Measurements from ENCODE around the gene RASD1. TPM values are rescaled to one million over a fixed set of nuclear protein-coding genes. Genes with fewer than 3 reads are reported as not detected.

Gene RASD1
- total and polyA plus RNA-seq, 2 experiments from 2014 or later: 3.6 to 3.7 TPM

- Histone ChIP-seq H3K27ac (ENCODE audit: low read depth) (no peak overlapping the region), H3F3A (replicated peaks; ENCODE audit: low read depth) (0 out of 2 replicates have a peak, but pooled peaks cover 3% of the 10 kb centered on the region), H3K27me3 (ENCODE audit: insufficient read depth) (no peaks in the 10 kb centered on the region), H3K79me2 (replicated peaks; ENCODE audit: insufficient read depth) (no peaks in the 10 kb centered on the region), H3K4me2 (no peak overlapping the region), H2AFZ (no peak overlapping the region), H4K20me1 (replicated peaks; ENCODE audit: insufficient read depth) (no peaks in the 10 kb centered on the region), H3K9me2 (ENCODE audit: insufficient read depth) (no peaks in the 10 kb centered on the region), H3K4me1 (ENCODE audit: insufficient read depth) (peaks cover 8% of the 10 kb centered on the region; the same call in 1 of the 2 replicates), H3K36me3 (ENCODE audit: insufficient read depth) (no peaks in the 10 kb centered on the region), H3K4me3 (no peak overlapping the region)
- H3K4me1 Mint-ChIP-seq: peaks cover 26% of the 10 kb centered on the region
- no peak for ATAC-seq
- H3K36me3 Mint-ChIP-seq (ENCODE audit: low read depth): no peaks in the 10 kb centered on the region; the same call in 2 of the 3 replicates
- H3K4me3 Mint-ChIP-seq: no peak overlapping the region
- TF ChIP-seq JUNB (IDR thresholded peaks at IDR 0.05; ENCODE audit: unreplicated experiment) (no peak), ZNF331 (CRISPR knock-in tag; IDR thresholded peaks at IDR 0.05; ENCODE audit: low read depth) (no peak), NANOG (IDR thresholded peaks at IDR 0.05; ENCODE audit: borderline replicate concordance) (no peak), CREB1 (CRISPR knock-in tag; IDR thresholded peaks at IDR 0.05; ENCODE audit: low read depth) (no peak), POLR2AphosphoS5 (IDR thresholded peaks at IDR 0.05; ENCODE audit: low read depth) (no peak), ZNF114 (CRISPR knock-in tag; IDR thresholded peaks at IDR 0.05) (no peak), EZH2phosphoT487 (IDR thresholded peaks at IDR 0.05; ENCODE audit: unreplicated experiment) (no peak), EZH2 (IDR thresholded peaks at IDR 0.05; ENCODE audit: low read depth, unreplicated experiment) (no peak), CTCF (conservative IDR thresholded peaks at IDR 0.05; ENCODE audit: low read depth in 2 of 2) (no peak), STAT1 (IDR thresholded peaks at IDR 0.05; ENCODE audit: unreplicated experiment) (no peak), ETS1 (IDR thresholded peaks at IDR 0.05) (no peak)
- TF ChIP-seq, protein P1, sequence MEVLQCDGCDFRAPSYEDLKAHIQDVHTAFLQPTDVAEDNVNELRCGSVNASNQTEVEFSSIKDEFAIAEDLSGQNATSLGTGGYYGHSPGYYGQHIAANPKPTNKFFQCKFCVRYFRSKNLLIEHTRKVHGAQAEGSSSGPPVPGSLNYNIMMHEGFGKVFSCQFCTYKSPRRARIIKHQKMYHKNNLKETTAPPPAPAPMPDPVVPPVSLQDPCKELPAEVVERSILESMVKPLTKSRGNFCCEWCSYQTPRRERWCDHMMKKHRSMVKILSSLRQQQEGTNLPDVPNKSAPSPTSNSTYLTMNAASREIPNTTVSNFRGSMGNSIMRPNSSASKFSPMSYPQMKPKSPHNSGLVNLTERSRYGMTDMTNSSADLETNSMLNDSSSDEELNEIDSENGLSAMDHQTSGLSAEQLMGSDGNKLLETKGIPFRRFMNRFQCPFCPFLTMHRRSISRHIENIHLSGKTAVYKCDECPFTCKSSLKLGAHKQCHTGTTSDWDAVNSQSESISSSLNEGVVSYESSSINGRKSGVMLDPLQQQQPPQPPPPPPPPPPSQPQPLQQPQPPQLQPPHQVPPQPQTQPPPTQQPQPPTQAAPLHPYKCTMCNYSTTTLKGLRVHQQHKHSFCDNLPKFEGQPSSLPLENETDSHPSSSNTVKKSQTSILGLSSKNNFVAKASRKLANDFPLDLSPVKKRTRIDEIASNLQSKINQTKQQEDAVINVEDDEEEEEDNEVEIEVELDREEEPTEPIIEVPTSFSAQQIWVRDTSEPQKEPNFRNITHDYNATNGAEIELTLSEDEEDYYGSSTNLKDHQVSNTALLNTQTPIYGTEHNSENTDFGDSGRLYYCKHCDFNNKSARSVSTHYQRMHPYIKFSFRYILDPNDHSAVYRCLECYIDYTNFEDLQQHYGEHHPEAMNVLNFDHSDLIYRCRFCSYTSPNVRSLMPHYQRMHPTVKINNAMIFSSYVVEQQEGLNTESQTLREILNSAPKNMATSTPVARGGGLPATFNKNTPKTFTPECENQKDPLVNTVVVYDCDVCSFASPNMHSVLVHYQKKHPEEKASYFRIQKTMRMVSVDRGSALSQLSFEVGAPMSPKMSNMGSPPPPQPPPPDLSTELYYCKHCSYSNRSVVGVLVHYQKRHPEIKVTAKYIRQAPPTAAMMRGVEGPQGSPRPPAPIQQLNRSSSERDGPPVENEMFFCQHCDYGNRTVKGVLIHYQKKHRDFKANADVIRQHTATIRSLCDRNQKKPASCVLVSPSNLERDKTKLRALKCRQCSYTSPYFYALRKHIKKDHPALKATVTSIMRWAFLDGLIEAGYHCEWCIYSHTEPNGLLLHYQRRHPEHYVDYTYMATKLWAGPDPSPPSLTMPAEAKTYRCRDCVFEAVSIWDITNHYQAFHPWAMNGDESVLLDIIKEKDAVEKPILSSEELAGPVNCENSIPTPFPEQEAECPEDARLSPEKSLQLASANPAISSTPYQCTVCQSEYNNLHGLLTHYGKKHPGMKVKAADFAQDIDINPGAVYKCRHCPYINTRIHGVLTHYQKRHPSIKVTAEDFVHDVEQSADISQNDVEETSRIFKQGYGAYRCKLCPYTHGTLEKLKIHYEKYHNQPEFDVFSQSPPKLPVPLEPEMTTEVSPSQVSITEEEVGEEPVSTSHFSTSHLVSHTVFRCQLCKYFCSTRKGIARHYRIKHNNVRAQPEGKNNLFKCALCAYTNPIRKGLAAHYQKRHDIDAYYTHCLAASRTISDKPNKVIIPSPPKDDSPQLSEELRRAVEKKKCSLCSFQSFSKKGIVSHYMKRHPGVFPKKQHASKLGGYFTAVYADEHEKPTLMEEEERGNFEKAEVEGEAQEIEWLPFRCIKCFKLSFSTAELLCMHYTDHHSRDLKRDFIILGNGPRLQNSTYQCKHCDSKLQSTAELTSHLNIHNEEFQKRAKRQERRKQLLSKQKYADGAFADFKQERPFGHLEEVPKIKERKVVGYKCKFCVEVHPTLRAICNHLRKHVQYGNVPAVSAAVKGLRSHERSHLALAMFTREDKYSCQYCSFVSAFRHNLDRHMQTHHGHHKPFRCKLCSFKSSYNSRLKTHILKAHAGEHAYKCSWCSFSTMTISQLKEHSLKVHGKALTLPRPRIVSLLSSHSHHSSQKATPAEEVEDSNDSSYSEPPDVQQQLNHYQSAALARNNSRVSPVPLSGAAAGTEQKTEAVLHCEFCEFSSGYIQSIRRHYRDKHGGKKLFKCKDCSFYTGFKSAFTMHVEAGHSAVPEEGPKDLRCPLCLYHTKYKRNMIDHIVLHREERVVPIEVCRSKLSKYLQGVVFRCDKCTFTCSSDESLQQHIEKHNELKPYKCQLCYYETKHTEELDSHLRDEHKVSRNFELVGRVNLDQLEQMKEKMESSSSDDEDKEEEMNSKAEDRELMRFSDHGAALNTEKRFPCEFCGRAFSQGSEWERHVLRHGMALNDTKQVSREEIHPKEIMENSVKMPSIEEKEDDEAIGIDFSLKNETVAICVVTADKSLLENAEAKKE (CRISPR knock-in tag; IDR thresholded peaks at IDR 0.05): no peak
- TF ChIP-seq, protein P2, sequence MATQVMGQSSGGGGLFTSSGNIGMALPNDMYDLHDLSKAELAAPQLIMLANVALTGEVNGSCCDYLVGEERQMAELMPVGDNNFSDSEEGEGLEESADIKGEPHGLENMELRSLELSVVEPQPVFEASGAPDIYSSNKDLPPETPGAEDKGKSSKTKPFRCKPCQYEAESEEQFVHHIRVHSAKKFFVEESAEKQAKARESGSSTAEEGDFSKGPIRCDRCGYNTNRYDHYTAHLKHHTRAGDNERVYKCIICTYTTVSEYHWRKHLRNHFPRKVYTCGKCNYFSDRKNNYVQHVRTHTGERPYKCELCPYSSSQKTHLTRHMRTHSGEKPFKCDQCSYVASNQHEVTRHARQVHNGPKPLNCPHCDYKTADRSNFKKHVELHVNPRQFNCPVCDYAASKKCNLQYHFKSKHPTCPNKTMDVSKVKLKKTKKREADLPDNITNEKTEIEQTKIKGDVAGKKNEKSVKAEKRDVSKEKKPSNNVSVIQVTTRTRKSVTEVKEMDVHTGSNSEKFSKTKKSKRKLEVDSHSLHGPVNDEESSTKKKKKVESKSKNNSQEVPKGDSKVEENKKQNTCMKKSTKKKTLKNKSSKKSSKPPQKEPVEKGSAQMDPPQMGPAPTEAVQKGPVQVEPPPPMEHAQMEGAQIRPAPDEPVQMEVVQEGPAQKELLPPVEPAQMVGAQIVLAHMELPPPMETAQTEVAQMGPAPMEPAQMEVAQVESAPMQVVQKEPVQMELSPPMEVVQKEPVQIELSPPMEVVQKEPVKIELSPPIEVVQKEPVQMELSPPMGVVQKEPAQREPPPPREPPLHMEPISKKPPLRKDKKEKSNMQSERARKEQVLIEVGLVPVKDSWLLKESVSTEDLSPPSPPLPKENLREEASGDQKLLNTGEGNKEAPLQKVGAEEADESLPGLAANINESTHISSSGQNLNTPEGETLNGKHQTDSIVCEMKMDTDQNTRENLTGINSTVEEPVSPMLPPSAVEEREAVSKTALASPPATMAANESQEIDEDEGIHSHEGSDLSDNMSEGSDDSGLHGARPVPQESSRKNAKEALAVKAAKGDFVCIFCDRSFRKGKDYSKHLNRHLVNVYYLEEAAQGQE (IDR thresholded peaks at IDR 0.05; ENCODE audit: unreplicated experiment): no peak
- DNase-seq (ENCODE audit: low spot score): no peak
- H3K27ac Mint-ChIP-seq: no peak overlapping the region
- H3K27me3 Mint-ChIP-seq (ENCODE audit: insufficient read depth, low read depth, poor library complexity): peaks cover 18% of the 10 kb centered on the region
- H3K9me3 Mint-ChIP-seq: no peaks in the 10 kb centered on the region
These were observed 16.0 kb upstream of the RASD1 start for GRCh38 chr17:17511881-17512858.
